Thyroid gland (tissue), 4 donors: ENCODE results near the gene SMIM35.

Experiments
- POLR2A ChIP-seq, 2 donors: fragments of 450-650 bp; IDR thresholded peaks; one replicate each; pipeline ENCODE4 v1.6.1; 2017; ENCODE audit warnings: antibody characterized with exemption in 2 of 2, mild to moderate bottlenecking in 2 of 2, moderate library complexity in 1 of 2
- TF ChIP-seq, protein P1 (sequence below), 6 experiments: fragments of 200-600 bp in 3 of 6; fragments of 450-650 bp in 3 of 6; sonication (generic) in 3 of 6; IDR thresholded peaks; one replicate each; pipeline ENCODE4 v1.5.1; 2016 to 2019; ENCODE audit warnings: antibody characterized with exemption in 6 of 6, mild to moderate bottlenecking in 2 of 6, inconsistent platforms in 1 of 6, moderate library complexity in 1 of 6

GRCh38 chr11:117995472-117995871 lies 91.3 kb downstream of the SMIM35 start:
- TF ChIP-seq, protein P1, sequence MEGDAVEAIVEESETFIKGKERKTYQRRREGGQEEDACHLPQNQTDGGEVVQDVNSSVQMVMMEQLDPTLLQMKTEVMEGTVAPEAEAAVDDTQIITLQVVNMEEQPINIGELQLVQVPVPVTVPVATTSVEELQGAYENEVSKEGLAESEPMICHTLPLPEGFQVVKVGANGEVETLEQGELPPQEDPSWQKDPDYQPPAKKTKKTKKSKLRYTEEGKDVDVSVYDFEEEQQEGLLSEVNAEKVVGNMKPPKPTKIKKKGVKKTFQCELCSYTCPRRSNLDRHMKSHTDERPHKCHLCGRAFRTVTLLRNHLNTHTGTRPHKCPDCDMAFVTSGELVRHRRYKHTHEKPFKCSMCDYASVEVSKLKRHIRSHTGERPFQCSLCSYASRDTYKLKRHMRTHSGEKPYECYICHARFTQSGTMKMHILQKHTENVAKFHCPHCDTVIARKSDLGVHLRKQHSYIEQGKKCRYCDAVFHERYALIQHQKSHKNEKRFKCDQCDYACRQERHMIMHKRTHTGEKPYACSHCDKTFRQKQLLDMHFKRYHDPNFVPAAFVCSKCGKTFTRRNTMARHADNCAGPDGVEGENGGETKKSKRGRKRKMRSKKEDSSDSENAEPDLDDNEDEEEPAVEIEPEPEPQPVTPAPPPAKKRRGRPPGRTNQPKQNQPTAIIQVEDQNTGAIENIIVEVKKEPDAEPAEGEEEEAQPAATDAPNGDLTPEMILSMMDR (IDR thresholded peaks at IDR 0.05): no peak
- TF ChIP-seq POLR2A (IDR thresholded peaks at IDR 0.05): no peak
